HG03378 (cell line): Measurements from ENCODE around the gene PLXNA4.

ENCODE experiments used
- ATAC-seq: cut with Tn5 transposase; IDR thresholded peaks from one replicate; pipeline ENCODE4 v1.9.1; 2021; ENCODE audit warnings: mild to moderate bottlenecking, moderate library complexity; ENCODE audit not compliant: unreplicated experiment

Gene PLXNA4

GRCh38 chr7:132333301-132333700, 243.0 kb downstream of the PLXNA4 start:
- ATAC-seq, result no peak

DNA sequence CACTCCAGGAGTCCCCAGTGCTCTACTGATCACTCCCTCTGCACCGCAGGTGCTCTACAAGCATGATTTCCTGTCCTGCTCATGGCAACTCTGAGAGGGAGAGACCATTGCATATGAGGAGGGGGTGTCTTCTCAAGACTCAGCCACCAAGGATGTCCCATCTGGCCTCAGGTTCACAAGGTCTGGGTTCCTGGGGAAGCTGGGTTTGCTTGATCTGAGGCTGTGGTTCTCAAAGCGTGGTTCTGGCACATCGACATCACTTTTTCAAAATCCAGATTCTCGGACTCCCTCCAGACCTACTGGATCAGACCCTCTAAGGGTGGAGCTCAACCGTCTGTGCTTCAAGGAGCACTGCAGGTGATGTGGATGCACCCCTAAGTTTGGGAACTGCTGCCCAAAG, 247.5 kb downstream of the PLXNA4 start:
- no peak for ATAC-seq

DNA sequence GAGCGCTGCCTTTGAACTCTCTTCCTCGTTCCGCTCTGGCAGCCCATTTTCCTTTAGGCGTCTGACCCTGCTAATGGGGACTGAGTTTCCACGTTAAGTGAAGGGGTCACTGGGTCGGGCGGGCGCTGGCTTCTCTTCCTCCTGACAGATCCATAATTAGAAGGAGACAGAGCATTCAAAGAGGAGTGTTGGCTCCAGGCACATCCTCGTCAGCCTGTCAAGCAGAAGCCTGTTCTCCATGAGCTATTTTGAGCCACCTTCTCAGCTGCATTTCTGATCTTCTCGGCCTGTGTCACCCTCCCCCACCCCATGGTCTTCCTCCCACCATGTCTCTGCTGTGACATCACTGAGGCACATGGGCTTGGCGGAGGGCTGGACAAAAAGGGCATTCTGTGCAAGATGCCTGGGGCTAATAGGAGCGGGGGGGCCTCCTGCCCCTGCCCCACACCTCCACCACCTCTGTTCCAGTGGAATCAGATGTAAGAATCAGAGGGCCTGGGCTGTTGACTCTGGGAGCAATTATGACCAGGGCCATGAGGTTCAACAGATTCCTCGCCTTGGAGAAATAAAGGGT, 248.1 kb downstream of the PLXNA4 start:
- ATAC-seq, result no peak

DNA sequence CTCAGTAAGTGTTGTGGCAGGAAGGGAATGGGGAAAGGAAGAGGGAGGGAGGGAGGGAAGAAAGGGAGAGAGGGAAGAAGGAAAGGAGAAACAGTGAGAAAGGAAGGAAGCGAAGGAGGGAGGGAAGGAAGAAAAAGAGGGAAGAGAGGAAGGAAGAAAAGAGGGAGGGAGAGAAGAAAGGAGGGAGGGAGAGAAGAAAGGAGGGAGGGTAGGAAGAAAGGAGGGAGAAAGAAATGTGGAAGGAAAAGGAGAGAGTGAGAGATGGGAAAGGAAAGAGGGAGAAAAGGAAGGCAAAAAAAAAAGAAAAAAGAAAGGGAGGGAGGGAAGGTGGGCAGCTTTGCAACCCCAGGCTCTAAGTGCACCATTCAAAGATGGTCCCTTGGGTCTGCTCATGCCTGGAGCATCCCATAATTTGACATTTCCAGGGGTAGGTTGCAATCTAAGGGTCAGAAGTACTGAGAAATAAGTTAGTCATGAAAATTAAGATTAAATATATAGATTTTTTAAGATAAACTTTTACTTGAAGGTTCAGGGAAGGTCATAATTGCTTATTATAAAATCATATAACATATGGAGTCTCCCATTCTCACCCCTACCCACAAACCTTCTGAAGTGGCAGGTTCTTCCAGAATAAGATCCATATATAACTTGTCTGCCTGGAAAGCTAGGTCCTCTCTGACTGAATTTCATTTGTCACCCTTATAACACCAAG, 249.2 kb downstream of the PLXNA4 start:
- ATAC-seq, result no peak

DNA sequence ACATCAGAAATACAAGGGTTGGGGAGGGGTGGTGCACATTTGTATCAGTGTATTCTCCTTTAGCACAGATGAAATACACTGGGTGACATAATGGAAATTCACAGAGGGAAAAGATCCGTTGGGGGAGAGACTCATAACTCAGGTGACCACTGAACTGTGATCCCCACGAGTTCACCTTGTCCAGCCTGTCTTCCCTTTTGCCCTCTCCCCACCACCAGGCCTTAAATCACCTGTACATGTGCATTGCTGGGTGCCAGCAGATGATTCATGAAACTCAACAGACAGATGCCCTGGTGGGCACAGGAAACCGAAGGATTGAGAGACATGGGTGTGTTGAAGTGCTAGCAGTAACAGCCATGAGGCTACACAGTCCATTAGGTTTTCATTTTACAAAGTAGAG, 253.3 kb downstream of the PLXNA4 start:
- no peak for ATAC-seq

DNA sequence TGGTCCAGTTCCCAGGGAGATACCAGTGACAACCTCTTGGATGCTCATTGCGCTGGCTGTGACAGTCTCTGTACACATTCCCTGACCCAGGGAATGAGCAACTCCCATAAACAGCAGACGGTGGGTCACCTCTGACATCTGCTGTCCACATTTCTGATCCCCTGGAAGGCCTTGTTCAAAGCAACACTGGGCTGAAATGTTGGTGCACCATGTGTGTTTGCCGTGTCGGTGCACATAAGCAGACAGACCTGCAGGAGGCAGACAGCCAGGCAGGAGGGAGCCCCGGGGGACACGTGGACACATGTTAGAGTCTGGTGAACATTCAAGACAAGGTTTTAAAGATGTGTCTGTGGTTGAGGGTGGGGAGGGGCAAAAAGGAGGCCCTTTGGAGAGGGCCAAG, 254.9 kb downstream of the PLXNA4 start:
- ATAC-seq, result no peak

DNA sequence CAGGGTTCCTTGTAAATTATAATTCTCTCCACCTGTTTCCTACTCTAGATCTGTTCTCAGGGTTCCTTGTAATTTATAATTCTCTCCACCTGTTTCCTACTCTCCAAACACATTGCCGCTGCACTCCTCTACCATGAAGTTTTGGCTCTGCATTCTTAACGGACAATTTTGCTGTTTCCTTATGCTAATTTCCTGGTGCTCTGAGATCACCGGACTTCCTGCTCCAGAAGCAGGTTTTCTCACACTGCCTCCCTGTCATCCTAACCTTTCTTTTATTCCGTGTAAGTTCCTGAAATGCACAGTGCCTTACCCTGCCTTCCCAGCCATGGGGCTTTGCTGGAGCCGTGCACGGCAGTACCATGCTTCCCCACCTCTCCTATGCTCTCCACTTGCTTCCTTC, 256.8 kb downstream of the PLXNA4 start:
- no peak for ATAC-seq

GRCh38 chr7:132318352-132319318, 257.6 kb downstream of the PLXNA4 start:
- peak; percentile 93 for ATAC-seq

DNA sequence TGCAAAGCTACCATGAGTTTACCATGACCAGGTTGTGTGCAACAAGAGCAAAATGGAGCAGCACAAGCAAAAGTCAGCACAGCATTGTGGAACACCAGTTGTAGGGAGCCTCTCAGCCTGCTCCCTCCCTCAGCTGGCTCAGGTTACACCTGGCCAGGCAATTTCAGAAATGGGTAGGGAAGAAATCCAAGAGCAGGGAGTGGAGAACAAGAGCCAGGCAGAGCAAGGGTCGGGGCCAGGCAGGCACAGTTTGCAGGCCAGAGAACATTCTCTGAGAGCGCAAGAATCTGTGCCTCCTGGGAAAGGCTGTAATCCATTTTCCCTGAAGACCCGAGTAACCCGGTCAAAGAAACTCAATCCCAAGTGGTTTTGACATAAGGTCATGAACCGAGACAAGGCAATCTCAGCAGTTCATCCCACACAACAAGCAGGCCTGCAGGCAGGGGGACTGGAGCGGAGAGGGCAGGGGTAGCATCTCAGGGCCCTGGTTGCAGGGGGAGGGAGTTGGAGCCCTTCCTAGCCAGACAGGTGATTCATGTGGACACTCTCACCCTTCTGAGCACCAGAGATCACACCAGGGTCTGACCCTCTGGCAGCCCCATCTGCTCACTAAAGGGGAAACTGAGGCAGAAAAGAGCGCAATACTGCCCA, 258.4 kb downstream of the PLXNA4 start:
- no peak for ATAC-seq

DNA sequence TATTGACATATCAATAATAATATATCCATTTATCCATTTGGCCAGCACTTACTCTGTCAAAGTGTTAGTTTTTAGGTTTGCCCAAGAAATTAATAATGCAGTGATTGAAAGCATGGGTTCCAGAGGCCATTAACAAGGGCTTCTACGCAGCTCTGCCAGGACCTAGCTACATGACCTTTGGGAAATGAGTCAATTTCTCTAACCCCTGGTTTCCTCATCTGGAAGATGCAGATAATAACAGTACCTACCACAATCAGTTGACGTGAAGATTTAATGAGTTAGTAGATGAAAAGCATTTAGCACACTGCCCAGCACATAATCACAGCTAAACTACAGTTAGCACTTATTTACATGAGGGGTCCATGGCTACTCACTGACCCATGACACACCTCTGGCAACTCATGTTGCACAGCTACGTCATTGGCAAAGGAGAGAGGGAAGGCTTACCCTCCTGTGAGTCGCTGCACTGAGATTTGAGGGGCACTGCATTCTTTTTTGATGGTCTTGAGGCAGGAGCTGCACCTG, 263.7 kb downstream of the PLXNA4 start:
- ATAC-seq, result no peak

DNA sequence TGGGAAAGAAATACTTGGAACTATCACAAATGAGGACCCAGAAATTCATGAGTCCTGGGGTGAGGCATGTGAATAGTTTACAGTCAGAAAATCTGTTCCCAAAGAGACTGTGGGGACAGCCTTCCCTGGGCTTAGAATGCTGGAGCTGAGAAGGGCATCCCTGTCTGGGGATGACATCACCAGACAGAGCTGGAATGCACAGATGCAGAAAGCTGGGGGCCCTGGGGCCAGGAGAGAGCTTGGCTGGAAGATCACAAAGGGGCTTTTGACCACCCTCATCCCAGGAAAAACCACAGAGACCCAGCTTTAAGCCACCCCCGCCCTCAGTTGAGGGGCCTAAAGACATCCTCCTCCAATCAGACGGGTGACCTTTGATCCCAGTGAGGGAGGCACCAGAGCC, 264.5 kb downstream of the PLXNA4 start:
- no peak for ATAC-seq

GRCh38 chr7:132309102-132309805, 267.0 kb downstream of the PLXNA4 start:
- no peak for ATAC-seq

GRCh38 chr7:132307465-132307864, 268.8 kb downstream of the PLXNA4 start:
- ATAC-seq, result no peak

GRCh38 chr7:132300599-132301277, 275.5 kb downstream of the PLXNA4 start:
- no peak for ATAC-seq

DNA sequence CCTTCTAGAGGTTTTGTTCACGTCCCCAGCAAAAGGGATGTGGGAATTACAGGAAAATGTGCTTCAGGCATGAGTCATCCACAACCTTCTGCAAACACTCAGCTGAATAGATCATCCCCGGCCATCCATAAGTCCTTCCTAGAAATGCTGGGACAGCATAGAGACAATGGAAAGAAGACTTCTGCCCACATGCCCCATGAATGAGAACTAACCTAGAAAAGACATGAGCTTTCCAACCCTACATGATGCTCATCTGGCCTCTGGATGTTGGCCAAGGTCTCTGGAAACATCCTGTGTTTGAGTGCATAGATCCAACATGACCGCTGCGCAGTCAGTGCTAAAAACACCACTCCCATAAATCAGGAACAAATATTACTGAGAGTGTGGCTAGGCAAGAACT, 277.5 kb downstream of the PLXNA4 start:
- no peak for ATAC-seq

DNA sequence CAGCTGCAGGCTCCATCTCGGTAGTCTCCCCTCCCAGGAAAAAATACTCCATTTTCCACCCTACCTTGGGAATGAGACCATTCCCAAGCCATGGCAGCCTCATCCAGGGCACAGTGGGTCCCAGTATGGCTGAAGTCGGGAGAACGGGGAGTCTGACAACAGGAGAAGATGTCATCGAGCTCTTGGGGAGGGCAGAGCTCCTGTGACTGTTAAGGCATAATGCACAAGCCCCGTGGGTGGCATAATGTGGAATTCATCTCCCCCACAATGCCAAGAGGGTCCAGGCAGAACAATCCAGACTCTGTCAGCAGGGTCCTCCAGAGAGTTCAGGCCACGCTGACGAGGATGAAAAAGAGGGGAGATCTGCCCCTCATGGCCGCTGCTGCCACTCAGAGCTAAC, 279.4 kb downstream of the PLXNA4 start:
- ATAC-seq, result no peak

- no peak for ATAC-seq
These were observed 281.1 kb downstream of the PLXNA4 start for GRCh38 chr7:132295175-132295574.

DNA sequence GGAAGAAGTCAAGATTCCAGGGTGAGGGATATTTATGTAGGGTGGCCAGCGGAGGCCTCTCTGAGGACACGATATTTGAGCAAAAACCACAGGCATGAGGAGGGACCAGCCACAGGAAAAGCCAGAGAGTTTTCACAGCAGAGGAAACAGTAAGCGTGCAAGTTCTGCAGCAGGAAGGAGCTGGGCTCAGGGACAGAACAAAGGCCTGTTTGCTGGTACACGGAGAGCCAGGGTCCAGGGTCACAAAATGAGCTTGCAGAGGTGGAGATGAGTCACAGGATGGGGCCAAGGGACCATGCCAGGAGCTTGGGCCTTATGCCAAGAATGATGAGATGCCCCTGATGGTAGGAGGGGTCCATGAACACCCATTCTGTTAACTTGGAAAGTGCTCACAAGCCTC, 283.5 kb downstream of the PLXNA4 start:
- ATAC-seq, result no peak

DNA sequence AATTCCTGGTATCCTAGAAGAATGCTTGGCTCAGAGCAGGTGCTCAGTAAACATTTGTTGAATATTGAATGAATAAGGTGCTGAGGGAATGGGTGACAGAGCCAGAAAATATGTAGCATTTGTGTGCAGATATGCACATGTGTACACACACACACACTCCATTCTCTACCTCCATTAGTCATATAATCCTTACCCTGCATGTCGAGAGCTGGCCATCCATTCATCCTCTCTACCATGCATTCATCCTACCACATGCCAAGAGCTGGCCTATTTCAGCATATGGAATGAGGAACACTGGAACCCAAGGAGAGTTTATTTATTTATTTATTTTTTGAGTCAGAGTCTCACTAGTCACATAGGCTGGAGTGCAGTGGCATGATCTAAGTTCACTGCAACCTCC, 284.8 kb downstream of the PLXNA4 start:
- ATAC-seq, result no peak

DNA sequence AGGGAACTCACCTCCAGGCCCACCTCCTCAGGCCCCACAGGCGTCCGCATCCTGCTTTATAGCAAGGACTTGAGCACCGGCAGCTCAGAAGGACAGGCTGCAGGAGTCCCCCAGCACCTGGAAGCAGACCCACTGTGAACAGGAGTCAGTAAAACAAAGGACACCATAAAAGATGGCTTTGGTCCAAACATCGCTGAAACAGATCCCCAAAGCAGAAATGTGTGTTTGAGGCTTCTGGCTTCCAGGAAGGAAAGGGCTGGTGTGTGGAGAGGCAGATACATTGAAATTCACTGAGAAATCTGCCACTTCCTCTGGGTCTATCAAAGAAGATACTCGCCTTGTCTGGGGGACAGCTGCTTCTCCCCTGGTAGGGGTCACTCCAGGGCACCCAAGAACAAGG, 286.2 kb downstream of the PLXNA4 start:
- ATAC-seq, result no peak
